ENCODE results near the gene NCAPH2. TPM values are rescaled to one million over a fixed set of nuclear protein-coding genes. Genes with fewer than 3 reads are reported as not detected.

NCAPH2 gene
- total and polyA plus RNA-seq, 3 donors from 2014 or later, result 67.4 to 89.2 (median 88.5) TPM

GRCh38 chr22:50563413-50564160, 55.6 kb downstream of the NCAPH2 start:
- intact Hi-C loops (cut with DNase I; ENCODE audit: low total_unique reads), result no loop called here
- Histone ChIP-seq H3K27me3 (no peaks in the 10 kb centered on the region), H3K4me3 (peak overlapping the region; percentile 49 to 65), H3K4me1 (peaks cover 9% of the 10 kb centered on the region), H3K36me3 (ENCODE audit: low read depth, missing control alignments) (no peaks in the 10 kb centered on the region), H3K27ac (peak overlapping the region in 1 of 2 donors; percentile 15), H3K9me3 (no peaks in the 10 kb centered on the region)
- DNase-seq, result no peak
- WGBS, 2 donors, result 15 to 19% methylated on average over 17 of the region's 17 CpGs
- no peak for TF ChIP-seq CTCF (IDR thresholded peaks at IDR 0.05)

GRCh38 chr22:50564289-50564688, 56.3 kb downstream of the NCAPH2 start:
- TF ChIP-seq POLR2A (IDR thresholded peaks at IDR 0.05) (no peak), CTCF (IDR thresholded peaks at IDR 0.05) (no peak)
- Histone ChIP-seq H3K27me3 (no peaks in the 10 kb centered on the region), H3K36me3 (ENCODE audit: low read depth, missing control alignments) (no peaks in the 10 kb centered on the region), H3K4me1 (peaks cover 9% of the 10 kb centered on the region), H3K4me3 (no peak overlapping the region), H3K27ac (no peak overlapping the region), H3K9me3 (no peaks in the 10 kb centered on the region)
- intact Hi-C loops (cut with DNase I; ENCODE audit: low total_unique reads), result no loop called here
- no peak for DNase-seq
- WGBS, 2 donors, result 92% methylated on average over 11 of the region's 11 CpGs

- no peak for DNase-seq
- H3K4me1 ChIP-seq, result peaks cover 9% of the 10 kb centered on the region
- H3K27me3 ChIP-seq, result no peaks in the 10 kb centered on the region
- H3K27ac ChIP-seq, result no peak overlapping the region
- TF ChIP-seq CTCF (IDR thresholded peaks at IDR 0.05) (no peak), POLR2A (IDR thresholded peaks at IDR 0.05) (no peak)
- H3K4me3 ChIP-seq, result no peak overlapping the region
- no peaks in the 10 kb centered on the region for H3K36me3 ChIP-seq (ENCODE audit: low read depth, missing control alignments)
- WGBS, 2 donors, result 84 to 92% methylated on average over 7 of the region's 7 CpGs
- intact Hi-C loops (cut with DNase I; ENCODE audit: low total_unique reads), result no loop called here
- H3K9me3 ChIP-seq, result no peaks in the 10 kb centered on the region
These were observed 59.8 kb downstream of the NCAPH2 start for GRCh38 chr22:50567721-50568252.

- DNase-seq, result no peak
- Histone ChIP-seq H3K27me3 (no peaks in the 10 kb centered on the region), H3K4me3 (no peak overlapping the region), H3K9me3 (no peaks in the 10 kb centered on the region), H3K36me3 (ENCODE audit: low read depth, missing control alignments) (no peaks in the 10 kb centered on the region), H3K4me1 (peaks cover 5% of the 10 kb centered on the region), H3K27ac (no peak overlapping the region)
- WGBS, 2 donors, result 78 to 90% methylated on average over 6 to 7 of the region's 7 CpGs
- intact Hi-C loops (cut with DNase I; ENCODE audit: low total_unique reads), result no loop called here
- TF ChIP-seq POLR2A (IDR thresholded peaks at IDR 0.05) (no peak), CTCF (IDR thresholded peaks at IDR 0.05) (no peak)
These were observed 60.6 kb downstream of the NCAPH2 start for GRCh38 chr22:50568626-50569025.

GRCh38 chr22:50569041-50569459, 61.0 kb downstream of the NCAPH2 start:
- Histone ChIP-seq H3K27me3 (no peaks in the 10 kb centered on the region), H3K4me1 (peaks cover under 1% of the 10 kb centered on the region), H3K36me3 (ENCODE audit: low read depth, missing control alignments) (no peaks in the 10 kb centered on the region), H3K9me3 (no peaks in the 10 kb centered on the region), H3K4me3 (no peak overlapping the region), H3K27ac (no peak overlapping the region)
- intact Hi-C loops (cut with DNase I; ENCODE audit: low total_unique reads), result no loop called here
- TF ChIP-seq POLR2A (IDR thresholded peaks at IDR 0.05) (no peak), CTCF (IDR thresholded peaks at IDR 0.05) (no peak)
- DNase-seq, result no peak
- 70 to 78% methylated on average over 7 to 8 of the region's 8 CpGs for WGBS, 2 donors
